SK-N-SH (cell line): ENCODE data around the gene SLC5A2. TPM values are rescaled to one million over a fixed set of nuclear protein-coding genes. Genes with fewer than 3 reads are reported as not detected.

Experiments used
- CTCF ChIA-PET: fragments of 300-600, 350-600 bp; formaldehyde crosslinking; extraction: SDS; loops from one replicate; lab custom pipeline; 2021; lab: Yijun Ruan, JAX
- POLR2A ChIA-PET: fragments of 350-600 bp; sonication (Branson Sonifier 250); formaldehyde crosslinking; extraction: SDS; loops from one replicate; lab custom pipeline; 2020; ENCODE audit warnings: antibody characterized with exemption, inconsistent platforms; lab: Yijun Ruan, JAX
- DNase-seq: peaks from one replicate; pipeline ENCODE4 v3.0.0; 2012
- H2AFZ ChIP-seq: fragments of 200-600 bp; sonication (generic); 2 replicates; pipeline ENCODE4 v1.8.1; 2016; ENCODE audit warnings: antibody characterized with exemption, mild to moderate bottlenecking, low read depth
- H3F3A ChIP-seq: fragments of 200-600 bp; sonication (generic); replicated peaks from 2 replicates; pipeline ENCODE3; 2016; ENCODE audit warnings: antibody characterized with exemption, mild to moderate bottlenecking; ENCODE audit not compliant: insufficient read depth
- H3K27ac ChIP-seq, 2 experiments: fragments of 200-500 bp in 1 of 2; fragments of 200-600 bp in 1 of 2; sonication (Bioruptor generic) in 1 of 2; sonication (generic), shearing (Covaris generic) in 1 of 2; 2 replicates each; pipeline versions ENCODE4 v1.5.1 to v1.6.1; 2014 to 2016; ENCODE audit warnings: low read depth in 2 of 2, inconsistent platforms in 1 of 2, low read length in 1 of 2, mild to moderate bottlenecking in 1 of 2, mixed read lengths in 1 of 2
- H3K27me3 ChIP-seq: fragments of 200-600 bp; sonication (generic), shearing (Covaris generic); 2 replicates; pipeline ENCODE4 v1.6.1; 2016; ENCODE audit warnings: mixed run types; ENCODE audit not compliant: insufficient read depth
- H3K36me3 ChIP-seq, 2 experiments: fragments of 200-500 bp in 1 of 2; fragments of 200-600 bp in 1 of 2; sonication (Bioruptor generic) in 1 of 2; sonication (generic) in 1 of 2; replicated peaks in 1 of 2; 2 replicates each; pipeline versions ENCODE3 to v1.5.1; 2014 to 2016; ENCODE audit warnings: low read length in 1 of 2, mild to moderate bottlenecking in 1 of 2; ENCODE audit not compliant: insufficient read depth in 2 of 2, control insufficient read depth in 1 of 2
- H3K4me1 ChIP-seq, 2 experiments: fragments of 200-500 bp in 1 of 2; fragments of 200-600 bp in 1 of 2; sonication (Bioruptor generic) in 1 of 2; sonication (generic), shearing (Covaris generic) in 1 of 2; 2 replicates each; pipeline versions ENCODE4 v1.5.1 to v1.6.1; 2014 to 2016; ENCODE audit warnings: low read depth in 1 of 2, low read length in 1 of 2, mixed run types in 1 of 2; ENCODE audit not compliant: insufficient read depth in 2 of 2, control insufficient read depth in 1 of 2
- H3K4me2 ChIP-seq: fragments of 200-600 bp; sonication (generic), shearing (Covaris generic); 2 replicates; pipeline ENCODE4 v1.6.1; 2017; ENCODE audit warnings: mixed run types
- H3K4me3 ChIP-seq, 2 experiments: fragments of 200-500 bp in 1 of 2; fragments of 200-600 bp in 1 of 2; sonication (Bioruptor generic) in 1 of 2; sonication (generic), shearing (Covaris generic) in 1 of 2; 2 replicates each; pipeline versions ENCODE4 v1.5.1 to v1.8.1; 2014 to 2016; ENCODE audit warnings: low read depth in 2 of 2, inconsistent platforms in 1 of 2, low read length in 1 of 2, mild to moderate bottlenecking in 1 of 2, mixed read lengths in 1 of 2, moderate library complexity in 1 of 2
- H3K79me2 ChIP-seq: fragments of 200-600 bp; sonication (generic); 2 replicates; pipeline ENCODE4 v1.8.1; 2017; ENCODE audit warnings: mild to moderate bottlenecking; ENCODE audit not compliant: insufficient read depth
- H3K9ac ChIP-seq: fragments of 200-600 bp; sonication (generic); 2 replicates; pipeline ENCODE4 v1.6.1; 2017; ENCODE audit warnings: mixed run types
- H3K9me2 ChIP-seq: fragments of 200-600 bp; sonication (generic); 2 replicates; pipeline ENCODE4 v1.6.1; 2017; ENCODE audit warnings: mixed run types
- H3K9me3 ChIP-seq: fragments of 200-600 bp; sonication (generic); 2 replicates; pipeline ENCODE4 v1.6.1; 2017; ENCODE audit warnings: mixed run types, mild to moderate bottlenecking, moderate library complexity
- H4K20me1 ChIP-seq: fragments of 200-600 bp; sonication (generic); 2 replicates; pipeline ENCODE4 v1.6.1; 2017; ENCODE audit warnings: mild to moderate bottlenecking, mixed run types; ENCODE audit not compliant: insufficient read depth
- CHD2 ChIP-seq: fragments of 150-350 bp; IDR thresholded peaks from 2 replicates; pipeline ENCODE4 v1.6.1; 2018; ENCODE audit warnings: low read length; ENCODE audit not compliant: partially characterized antibody
- CTCF ChIP-seq: fragments of 200-600 bp; sonication (generic); IDR thresholded peaks from 2 replicates; pipeline ENCODE4 v1.6.1; 2017; ENCODE audit warnings: antibody characterized with exemption, mild to moderate bottlenecking, moderate library complexity
- ELF1 ChIP-seq: IDR thresholded peaks from 2 replicates; pipeline ENCODE4 v1.4.0; 2012
- EP300 ChIP-seq, 2 experiments: IDR thresholded peaks; 2 replicates each; pipeline versions ENCODE4 v1.4.0 to v1.6.1; 2012; ENCODE audit warnings: borderline replicate concordance in 1 of 2, low read depth in 1 of 2, low read length in 1 of 2
- FOSL2 ChIP-seq: IDR thresholded peaks from 2 replicates; pipeline ENCODE4 v1.4.0; 2012; ENCODE audit warnings: low read depth, mild to moderate bottlenecking, moderate library complexity, borderline replicate concordance
- FOXM1 ChIP-seq: IDR thresholded peaks from 2 replicates; pipeline ENCODE4 v1.4.0; 2012; ENCODE audit warnings: low read depth, mild to moderate bottlenecking
- GATA2 ChIP-seq: sonication (generic); formaldehyde crosslinking; IDR thresholded peaks from 2 replicates; pipeline ENCODE4 v1.5.0; 2020; ENCODE audit warnings: mild to moderate bottlenecking, missing genetic modification reagents
- IRF3 ChIP-seq: fragments of 150-350 bp; IDR thresholded peaks from 2 replicates; pipeline ENCODE4 v1.6.1; 2016; ENCODE audit warnings: mild to moderate bottlenecking, low read depth, low read length
- MAX ChIP-seq: IDR thresholded peaks from 2 replicates; pipeline ENCODE4 v1.4.0; 2012; ENCODE audit warnings: low read depth
- MXI1 ChIP-seq: IDR thresholded peaks from 2 replicates; pipeline ENCODE4 v1.6.1; 2012; ENCODE audit warnings: mild to moderate bottlenecking, low read depth, low read length, improper control_type of control experiment
- NFIC ChIP-seq: IDR thresholded peaks from 2 replicates; pipeline ENCODE4 v1.4.0; 2012; ENCODE audit warnings: borderline replicate concordance
- PBX3 ChIP-seq: IDR thresholded peaks from 2 replicates; pipeline ENCODE4; 2012
- POLR2AphosphoS5 ChIP-seq: IDR thresholded peaks from 2 replicates; pipeline ENCODE4 v1.6.1; 2012; ENCODE audit warnings: low read depth, low read length
- RAD21 ChIP-seq: IDR thresholded peaks from 2 replicates; pipeline ENCODE4 v1.6.1; 2012; ENCODE audit warnings: mild to moderate bottlenecking, low read length
- RCOR1 ChIP-seq: fragments of 150-350 bp; IDR thresholded peaks from 2 replicates; pipeline ENCODE4 v1.6.1; 2017; ENCODE audit warnings: antibody characterized with exemption, low read length
- SIN3A ChIP-seq: IDR thresholded peaks from 2 replicates; pipeline ENCODE4 v1.6.1; 2012; ENCODE audit warnings: low read depth, mild to moderate bottlenecking, low read length, moderate library complexity, borderline replicate concordance
- TEAD4 ChIP-seq: IDR thresholded peaks from 2 replicates; pipeline ENCODE4 v1.4.0; 2012; ENCODE audit warnings: mild to moderate bottlenecking, borderline replicate concordance; ENCODE audit not compliant: insufficient read depth
- YY1 ChIP-seq: IDR thresholded peaks from 2 replicates; pipeline ENCODE4 v1.4.0; 2012; ENCODE audit warnings: low read depth, mild to moderate bottlenecking
- WGBS: methylation state at CpG from one replicate; pipeline ENCODE4 v1.1.6; 2017; ENCODE audit warnings: low lambda C conversion rate; 5-methylcytosine and 5-hydroxymethylcytosine counted together
- polyA plus RNA-seq, 3 experiments: library from polyadenylated mRNA; depleted of rRNA; stranded (reverse); fragments of >200 nt; gene quantifications; 2 replicates each; pipeline ENCODE4 v1.2.3, GENCODE V29; 2012
- TF ChIP-seq, protein P1 (sequence below): IDR thresholded peaks from 2 replicates; pipeline ENCODE4 v1.6.1; 2012; ENCODE audit warnings: mild to moderate bottlenecking, low read depth, low read length, moderate library complexity

The SLC5A2 gene
- polyA plus RNA-seq, 1 of the 3 experiments (the other 2 are of a cell fraction), result 0.31 TPM

- TF ChIP-seq, protein P1, sequence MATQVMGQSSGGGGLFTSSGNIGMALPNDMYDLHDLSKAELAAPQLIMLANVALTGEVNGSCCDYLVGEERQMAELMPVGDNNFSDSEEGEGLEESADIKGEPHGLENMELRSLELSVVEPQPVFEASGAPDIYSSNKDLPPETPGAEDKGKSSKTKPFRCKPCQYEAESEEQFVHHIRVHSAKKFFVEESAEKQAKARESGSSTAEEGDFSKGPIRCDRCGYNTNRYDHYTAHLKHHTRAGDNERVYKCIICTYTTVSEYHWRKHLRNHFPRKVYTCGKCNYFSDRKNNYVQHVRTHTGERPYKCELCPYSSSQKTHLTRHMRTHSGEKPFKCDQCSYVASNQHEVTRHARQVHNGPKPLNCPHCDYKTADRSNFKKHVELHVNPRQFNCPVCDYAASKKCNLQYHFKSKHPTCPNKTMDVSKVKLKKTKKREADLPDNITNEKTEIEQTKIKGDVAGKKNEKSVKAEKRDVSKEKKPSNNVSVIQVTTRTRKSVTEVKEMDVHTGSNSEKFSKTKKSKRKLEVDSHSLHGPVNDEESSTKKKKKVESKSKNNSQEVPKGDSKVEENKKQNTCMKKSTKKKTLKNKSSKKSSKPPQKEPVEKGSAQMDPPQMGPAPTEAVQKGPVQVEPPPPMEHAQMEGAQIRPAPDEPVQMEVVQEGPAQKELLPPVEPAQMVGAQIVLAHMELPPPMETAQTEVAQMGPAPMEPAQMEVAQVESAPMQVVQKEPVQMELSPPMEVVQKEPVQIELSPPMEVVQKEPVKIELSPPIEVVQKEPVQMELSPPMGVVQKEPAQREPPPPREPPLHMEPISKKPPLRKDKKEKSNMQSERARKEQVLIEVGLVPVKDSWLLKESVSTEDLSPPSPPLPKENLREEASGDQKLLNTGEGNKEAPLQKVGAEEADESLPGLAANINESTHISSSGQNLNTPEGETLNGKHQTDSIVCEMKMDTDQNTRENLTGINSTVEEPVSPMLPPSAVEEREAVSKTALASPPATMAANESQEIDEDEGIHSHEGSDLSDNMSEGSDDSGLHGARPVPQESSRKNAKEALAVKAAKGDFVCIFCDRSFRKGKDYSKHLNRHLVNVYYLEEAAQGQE, result no peak
- TF ChIP-seq RCOR1 (no peak), MAX (no peak), YY1 (no peak), CTCF (no peak), MXI1 (no peak), ELF1 (no peak), TEAD4 (no peak), EP300 (IDR thresholded peaks at IDR 0.05; ENCODE audit: borderline replicate concordance in 1 of 2, low read depth in 1 of 2, low read length in 1 of 2) (no peak), FOXM1 (no peak), FOSL2 (no peak)
Observed at GRCh38 chr16:31531096-31531495, 48.2 kb downstream of the SLC5A2 start (continued).

- Histone ChIP-seq H3K27ac (no peak overlapping the region), H3K9me3 (no peaks in the 10 kb centered on the region), H3K79me2 (no peaks in the 10 kb centered on the region), H3K9me2 (no peaks in the 10 kb centered on the region), H3K36me3 (no peaks in the 10 kb centered on the region), H2AFZ (no peak overlapping the region), H3K4me2 (no peak overlapping the region), H3K9ac (no peak overlapping the region), H3K4me3 (no peak overlapping the region), H3K4me1 (no peaks in the 10 kb centered on the region), H3F3A (no peaks in the 10 kb centered on the region), H4K20me1 (no peaks in the 10 kb centered on the region), H3K27me3 (peaks cover 53% of the 10 kb centered on the region)
- DNase-seq, result no peak
- TF ChIP-seq GATA2 (CRISPR knock-in tag), result no peak
- TF ChIP-seq IRF3, result no peak
- no peak for TF ChIP-seq TEAD4
- TF ChIP-seq SIN3A, result no peak
- no peak for TF ChIP-seq POLR2AphosphoS5
- no peak for TF ChIP-seq CHD2
- no peak for TF ChIP-seq RAD21
- TF ChIP-seq PBX3, result no peak
- no peak for TF ChIP-seq NFIC
- POLR2A ChIA-PET, result no interaction called here
- CTCF ChIA-PET, result no interaction called here
- WGBS, result 4% methylated on average over 2 of the region's 2 CpGs
Observed at GRCh38 chr16:31532120-31532519, 49.2 kb downstream of the SLC5A2 start.
